Adipocyte (in vitro differentiated cells): ENCODE results near the gene SLC44A3.

Experiments used
- DNase-seq: peaks from one replicate; pipeline ENCODE4 v3.0.0-alpha.2; 2015; ENCODE audit warnings: low read depth
- H3K27me3 ChIP-seq: replicated peaks from 2 replicates; pipeline ENCODE4 v1.7.0; 2013; ENCODE audit warnings: mild to moderate bottlenecking, low read length, moderate library complexity; ENCODE audit not compliant: control insufficient read depth, insufficient read depth
- H3K36me3 ChIP-seq: 2 replicates; pipeline ENCODE4 v1.7.0; 2013; ENCODE audit warnings: low read length, mild to moderate bottlenecking, moderate library complexity; ENCODE audit not compliant: control insufficient read depth, insufficient read depth, severe bottlenecking
- H3K4me1 ChIP-seq: 2 replicates; pipeline ENCODE4 v1.7.0; 2013; ENCODE audit warnings: mild to moderate bottlenecking, low read length, moderate library complexity; ENCODE audit not compliant: control insufficient read depth, insufficient read depth
- H3K4me3 ChIP-seq: 2 replicates; pipeline ENCODE4 v1.7.0; 2013; ENCODE audit warnings: mild to moderate bottlenecking, low read length, moderate library complexity
- H3K9ac ChIP-seq: 2 replicates; pipeline ENCODE4 v1.7.0; 2013; ENCODE audit warnings: mild to moderate bottlenecking, low read length, moderate library complexity
- H3K9me3 ChIP-seq: 2 replicates; pipeline ENCODE4 v1.7.0; 2013; ENCODE audit warnings: mild to moderate bottlenecking, low read length, moderate library complexity; ENCODE audit not compliant: control insufficient read depth

The SLC44A3 gene

DNA sequence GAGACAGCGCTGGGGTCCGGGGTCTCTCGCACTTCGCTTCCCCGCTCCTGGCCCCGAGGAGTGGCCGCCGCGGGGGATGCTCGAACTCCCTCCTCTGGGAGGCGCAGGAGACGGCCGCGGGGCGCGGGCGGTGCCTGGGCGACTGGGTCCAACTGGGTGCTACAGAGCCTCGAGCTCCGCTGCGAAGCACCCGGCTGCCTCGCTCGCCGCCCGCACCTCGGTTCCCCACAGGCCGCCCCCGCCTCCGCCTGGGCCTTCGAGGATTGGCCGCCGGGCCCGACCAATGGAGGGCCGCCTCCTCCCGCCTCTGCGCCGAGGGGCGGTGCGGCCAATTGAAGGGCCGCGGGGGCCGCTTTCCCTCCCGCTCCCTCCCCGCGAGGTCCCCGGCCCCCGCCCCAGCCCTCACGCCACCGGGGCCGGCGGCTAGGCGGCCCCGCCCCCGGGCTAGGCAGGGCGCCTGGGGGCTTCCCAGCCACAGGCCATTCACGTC is 106.8 kb downstream of the SLC44A3 start, which contains the start of gene CNN3:
CNN3 (minus strand) TSS at position 196 of the 490 bp plus-strand sequence. CDS start 216 bp downstream, outside the sequence.
- H3K4me1 ChIP-seq = peaks cover 48% of the 10 kb centered on the region
- H3K4me3 ChIP-seq = peak within 1 kb of the TSS; percentile 97
- peak within 1 kb of the TSS; percentile 99 for H3K9ac ChIP-seq
- H3K9me3 ChIP-seq = no peaks in the 10 kb centered on the region
- no peaks in the 10 kb centered on the region for H3K36me3 ChIP-seq
- peak; percentile 98 for DNase-seq
- no peaks in the 10 kb centered on the region for H3K27me3 ChIP-seq

DNA sequence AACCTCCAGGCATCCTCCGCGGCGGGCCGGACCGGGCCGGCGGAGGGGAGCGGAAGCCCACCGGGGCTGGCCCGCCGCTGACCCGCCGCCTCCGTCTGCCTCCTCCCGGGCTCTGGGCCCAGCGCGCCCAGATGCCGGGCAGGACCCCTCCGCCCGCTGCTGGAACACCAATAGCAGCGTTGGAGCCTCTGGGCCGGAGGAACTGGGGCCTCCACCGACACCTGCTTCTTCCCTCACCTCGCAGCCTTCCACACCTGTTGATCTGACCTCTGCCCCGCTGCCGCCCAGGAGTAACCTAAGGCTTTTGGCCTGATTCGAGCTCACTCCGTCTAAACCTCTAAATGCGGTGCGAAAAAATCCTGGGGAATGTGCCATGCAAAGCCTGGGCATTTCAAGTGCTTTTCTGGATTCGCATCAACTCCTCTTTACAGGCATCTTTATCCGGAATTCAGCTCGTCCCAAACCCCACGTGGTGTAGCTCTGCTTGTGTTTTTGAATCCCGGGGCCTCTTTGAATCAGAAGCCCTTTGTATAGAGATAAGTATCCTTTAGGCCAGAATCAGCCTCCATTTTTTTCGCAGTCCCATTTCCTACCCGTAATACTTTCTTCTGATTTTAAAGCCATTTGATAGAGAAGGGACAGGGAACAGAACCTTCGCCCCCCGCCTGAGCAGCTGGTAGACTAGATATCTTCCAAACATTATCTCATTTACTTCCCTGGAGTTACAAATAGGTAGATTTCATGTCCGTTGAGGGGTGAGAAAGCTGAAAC is 107.4 kb downstream of the SLC44A3 start:
- H3K4me1 ChIP-seq = peaks cover 41% of the 10 kb centered on the region
- H3K27me3 ChIP-seq = no peaks in the 10 kb centered on the region
- peak overlapping the region; percentile 91 for H3K9ac ChIP-seq
- H3K4me3 ChIP-seq = peak overlapping the region; percentile 86
- H3K9me3 ChIP-seq = no peaks in the 10 kb centered on the region
- H3K36me3 ChIP-seq = peaks cover under 1% of the 10 kb centered on the region
- DNase-seq = peak; percentile 65

DNA sequence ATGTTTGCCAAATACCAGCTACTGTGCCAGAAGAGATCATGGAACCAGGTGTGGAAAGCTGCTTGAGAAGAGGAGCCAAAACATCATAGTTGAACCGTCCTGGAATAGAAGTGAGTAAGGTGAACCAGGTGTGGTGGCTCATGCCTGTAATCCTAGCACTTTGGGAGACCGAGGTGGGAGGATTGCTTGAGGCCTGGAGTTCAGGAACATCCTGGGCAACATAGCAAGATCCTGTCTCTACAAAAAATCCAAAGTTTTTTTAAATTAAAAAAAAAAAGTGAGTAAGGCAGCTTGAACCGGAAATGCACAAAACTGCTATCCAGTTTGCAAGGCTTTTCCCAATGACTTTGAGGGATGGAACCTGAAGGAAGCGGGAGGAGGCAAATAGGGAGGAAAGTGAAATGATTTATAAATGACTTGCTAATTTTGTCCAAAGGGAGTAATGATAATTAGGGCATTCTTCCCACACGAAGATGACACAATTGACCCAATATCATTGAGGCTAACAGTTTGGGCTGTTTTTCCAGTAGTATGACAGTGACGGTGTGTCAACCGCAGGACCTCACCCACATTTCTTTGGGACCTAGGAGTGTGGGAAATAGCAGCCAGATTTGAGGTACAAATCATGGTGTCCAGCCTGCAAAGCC is 108.3 kb downstream of the SLC44A3 start:
- Histone ChIP-seq H3K9me3 (no peaks in the 10 kb centered on the region), H3K4me1 (peaks cover 34% of the 10 kb centered on the region), H3K9ac (peak overlapping the region; percentile 91), H3K36me3 (peaks cover 9% of the 10 kb centered on the region), H3K4me3 (peak overlapping the region; percentile 86), H3K27me3 (no peaks in the 10 kb centered on the region)
- DNase-seq = no peak

DNA sequence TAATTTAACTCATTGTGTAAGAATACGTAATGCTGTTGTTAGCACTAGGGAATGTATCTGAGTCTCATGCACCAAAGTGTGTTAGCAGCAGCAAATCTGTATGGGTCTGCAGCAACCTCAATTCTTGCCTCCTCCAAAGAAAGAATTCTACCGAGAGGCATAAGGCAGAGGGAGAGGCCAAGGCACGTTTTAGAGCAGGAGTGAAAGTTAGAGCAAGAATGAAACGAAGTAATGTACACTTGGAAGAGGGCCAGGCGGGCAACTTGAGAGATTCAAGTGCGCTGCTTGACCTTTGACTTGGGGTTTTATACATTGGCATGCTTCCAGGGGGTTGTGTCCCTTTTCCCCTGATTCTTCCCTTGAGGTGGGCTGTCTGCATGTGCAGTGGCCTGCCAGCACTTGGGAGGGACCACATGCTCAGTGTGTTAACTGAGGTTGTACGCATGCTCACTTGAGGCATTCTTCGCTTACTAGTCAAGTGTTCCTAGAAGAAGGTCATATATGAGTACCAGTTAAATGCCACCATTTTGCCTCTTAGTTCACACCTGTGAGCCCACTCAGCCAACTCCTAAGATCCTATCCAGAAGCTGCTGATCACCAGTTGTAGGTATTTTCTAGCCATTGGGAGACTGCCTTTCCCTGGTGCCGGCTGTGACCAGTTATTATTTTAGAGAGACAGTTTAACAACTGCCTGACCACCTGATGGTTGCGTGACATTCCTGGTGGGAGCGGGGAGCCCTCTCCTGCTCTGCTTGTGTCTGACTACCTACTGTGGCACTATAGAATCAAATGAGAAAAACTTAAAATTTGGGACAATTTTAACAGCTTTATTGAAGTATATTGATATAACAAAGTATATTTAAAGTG is 109.4 kb downstream of the SLC44A3 start:
- Histone ChIP-seq H3K9ac (peak overlapping the region; percentile 91), H3K27me3 (no peaks in the 10 kb centered on the region), H3K36me3 (peaks cover 11% of the 10 kb centered on the region), H3K9me3 (no peaks in the 10 kb centered on the region), H3K4me1 (peaks cover 25% of the 10 kb centered on the region), H3K4me3 (peak overlapping the region; percentile 86)
- no peak for DNase-seq

DNA sequence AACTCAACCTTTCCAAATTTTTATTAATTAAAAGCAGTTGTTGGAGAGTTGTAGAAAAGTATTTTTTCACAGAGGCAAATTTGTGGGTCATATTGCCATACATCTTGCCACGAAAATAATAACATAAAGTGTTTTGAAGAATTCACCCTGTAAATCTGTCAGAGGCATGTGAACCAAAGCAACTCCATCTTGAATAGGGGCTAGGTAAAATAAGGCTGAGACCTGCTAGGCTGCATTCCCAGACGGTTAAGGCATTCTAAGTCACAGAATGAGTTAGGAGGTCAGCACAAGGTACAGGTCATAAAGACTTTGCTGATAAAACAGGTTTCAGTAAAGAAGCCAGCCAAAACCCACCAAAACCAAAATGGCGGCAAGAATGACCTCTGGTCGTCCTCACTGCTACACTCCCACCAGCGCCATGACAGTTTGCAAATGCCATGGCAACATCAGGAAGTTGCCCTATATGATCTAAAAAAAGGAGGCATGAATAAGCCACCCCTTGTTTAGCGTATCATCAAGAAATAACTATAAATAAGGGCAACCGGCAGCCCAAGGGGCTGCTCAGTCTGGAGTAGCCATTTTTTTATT is 111.2 kb downstream of the SLC44A3 start:
- no peak overlapping the region for H3K4me3 ChIP-seq
- H3K9me3 ChIP-seq = no peaks in the 10 kb centered on the region
- DNase-seq = no peak
- H3K36me3 ChIP-seq = peaks cover 11% of the 10 kb centered on the region
- H3K4me1 ChIP-seq = peaks cover 28% of the 10 kb centered on the region
- no peak overlapping the region for H3K9ac ChIP-seq
- no peaks in the 10 kb centered on the region for H3K27me3 ChIP-seq

DNA sequence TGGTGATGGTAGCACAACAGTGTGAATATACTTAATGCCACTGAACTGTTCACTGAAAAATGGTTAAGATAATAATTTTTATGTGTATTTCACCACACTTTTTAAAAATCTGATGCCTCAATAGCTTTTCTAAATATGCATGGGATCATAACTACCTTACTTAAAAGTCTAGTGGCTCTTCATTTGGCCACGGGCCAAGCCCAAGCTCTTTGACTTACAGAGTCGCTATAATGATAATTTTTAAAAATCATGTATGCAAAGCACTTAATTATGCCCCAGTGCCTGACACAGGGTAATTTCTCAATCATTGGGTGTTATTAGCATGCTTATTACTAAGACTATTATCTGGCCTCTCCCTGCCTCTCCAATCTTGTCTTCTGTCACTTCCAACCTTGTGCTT is 114.4 kb downstream of the SLC44A3 start:
- DNase-seq = no peak

DNA sequence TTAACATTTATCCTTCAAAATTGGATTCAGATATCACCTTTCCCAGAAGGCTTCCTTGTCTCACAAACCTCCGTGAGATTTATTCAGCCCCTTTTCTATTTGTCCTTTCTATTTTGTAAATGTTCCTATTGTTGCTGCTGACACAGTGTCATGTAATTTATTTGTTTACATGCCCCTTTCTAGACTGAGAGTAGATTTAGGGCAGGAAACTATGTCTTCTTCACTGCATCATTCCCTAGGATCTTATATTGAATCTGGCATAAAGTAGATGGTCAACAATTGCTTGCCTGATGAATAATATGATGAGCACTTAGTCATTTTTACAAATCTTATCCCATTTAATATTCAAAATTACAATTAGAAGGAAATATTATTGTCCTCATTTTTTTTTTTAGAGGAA is 114.9 kb downstream of the SLC44A3 start:
- Histone ChIP-seq H3K9ac (no peak overlapping the region), H3K27me3 (no peaks in the 10 kb centered on the region), H3K9me3 (no peaks in the 10 kb centered on the region), H3K4me1 (peaks cover 34% of the 10 kb centered on the region), H3K4me3 (no peak overlapping the region), H3K36me3 (peaks cover 11% of the 10 kb centered on the region)
- no peak for DNase-seq

More for the DNA sequence above, 114.4 kb downstream of the SLC44A3 start:
- Histone ChIP-seq H3K9ac (no peak overlapping the region), H3K4me1 (peaks cover 38% of the 10 kb centered on the region), H3K4me3 (no peak overlapping the region), H3K36me3 (peaks cover 11% of the 10 kb centered on the region), H3K27me3 (no peaks in the 10 kb centered on the region), H3K9me3 (no peaks in the 10 kb centered on the region)

DNA sequence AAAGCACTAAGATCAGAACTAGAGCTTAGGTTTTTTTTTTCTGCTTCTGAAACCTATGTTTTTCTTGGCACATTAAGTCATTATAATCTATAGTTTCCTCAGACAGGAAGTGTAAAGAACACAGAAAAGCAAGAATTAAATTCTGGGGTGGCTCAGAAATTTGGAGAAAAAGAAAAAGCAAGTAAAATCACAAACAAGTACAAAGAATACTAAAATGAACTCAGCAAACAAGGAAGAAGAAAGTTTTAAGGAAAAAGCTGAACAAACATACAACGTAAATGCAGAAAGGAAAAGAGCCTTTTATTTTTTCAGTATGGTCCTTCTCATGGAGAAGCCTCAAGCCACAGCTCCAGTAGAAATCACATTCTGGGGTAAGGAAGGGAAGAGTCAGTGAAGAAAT is 115.3 kb downstream of the SLC44A3 start:
- Histone ChIP-seq H3K27me3 (no peaks in the 10 kb centered on the region), H3K4me1 (peaks cover 32% of the 10 kb centered on the region), H3K9ac (no peak overlapping the region), H3K4me3 (no peak overlapping the region), H3K36me3 (peaks cover 11% of the 10 kb centered on the region), H3K9me3 (no peaks in the 10 kb centered on the region)
- DNase-seq = no peak

DNA sequence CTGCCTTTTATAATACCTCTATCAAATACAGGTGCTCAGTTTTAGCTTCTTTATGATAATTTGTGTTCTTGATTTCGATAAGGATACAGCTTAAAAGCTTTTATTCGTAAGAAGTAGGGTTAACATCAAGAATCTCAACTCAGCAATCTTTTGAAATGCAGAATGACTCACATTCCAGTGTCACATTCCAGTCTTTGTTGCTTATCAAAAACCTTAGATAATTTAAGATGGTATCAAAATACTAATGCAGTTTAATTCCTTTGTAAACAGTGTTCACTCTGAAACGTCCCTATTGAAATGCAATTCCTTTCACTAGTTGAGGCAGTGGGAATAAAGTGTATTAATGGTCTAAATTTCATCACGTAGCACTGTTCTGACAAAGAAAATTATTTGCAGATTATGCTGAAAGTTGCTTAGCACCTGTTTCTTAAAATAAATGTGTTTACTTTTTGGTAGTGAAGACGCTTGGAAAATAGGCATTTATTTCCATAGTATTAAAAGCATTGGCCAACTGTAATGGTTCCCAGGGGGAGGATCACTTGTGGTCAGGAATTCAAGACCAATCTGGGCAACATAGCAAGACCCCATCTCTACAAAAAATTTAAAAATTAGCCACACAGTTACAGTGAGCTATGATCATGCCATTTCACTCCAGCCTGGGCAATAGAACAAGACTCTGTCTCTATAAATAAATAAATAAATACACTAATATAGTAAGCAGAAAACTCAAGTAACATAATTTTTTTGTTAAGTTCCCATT is 116.9 kb downstream of the SLC44A3 start:
- Histone ChIP-seq H3K4me3 (peak overlapping the region; percentile 15), H3K36me3 (peaks cover 11% of the 10 kb centered on the region), H3K9ac (peak overlapping the region; percentile 1), H3K27me3 (no peaks in the 10 kb centered on the region), H3K9me3 (no peaks in the 10 kb centered on the region), H3K4me1 (peaks cover 32% of the 10 kb centered on the region)
- peak; percentile 42 for DNase-seq

DNA sequence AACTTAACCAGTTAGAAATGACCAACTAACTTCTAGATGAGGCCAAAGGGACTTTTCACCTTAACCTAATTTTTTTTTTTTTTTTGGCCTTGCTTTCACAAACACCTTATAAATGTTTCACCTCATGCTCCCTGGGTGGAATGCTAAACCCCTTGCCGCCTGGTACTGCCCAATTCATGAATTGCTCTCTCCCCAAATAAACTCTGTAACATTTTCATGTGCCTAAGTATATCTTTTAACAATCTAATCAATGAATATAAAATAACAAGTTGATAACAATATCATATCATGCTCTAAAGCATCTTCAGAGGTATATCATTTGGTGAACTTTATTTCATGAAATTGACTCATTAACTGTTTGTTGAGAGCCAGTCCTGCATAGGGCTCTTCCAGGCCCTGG is 117.7 kb downstream of the SLC44A3 start:
- peaks cover 32% of the 10 kb centered on the region for H3K4me1 ChIP-seq
- peaks cover 8% of the 10 kb centered on the region for H3K36me3 ChIP-seq
- H3K9me3 ChIP-seq = no peaks in the 10 kb centered on the region
- peak overlapping the region; percentile 45 for H3K9ac ChIP-seq
- H3K27me3 ChIP-seq = no peaks in the 10 kb centered on the region
- DNase-seq = no peak
- H3K4me3 ChIP-seq = no peak overlapping the region
